Measurements from ENCODE around the gene TENT5C. TPM values are rescaled to one million over a fixed set of nuclear protein-coding genes. Genes with fewer than 3 reads are reported as not detected.

The TENT5C gene
- total RNA-seq, 1 donor from 2014 or later, result 1.4 TPM

DNA sequence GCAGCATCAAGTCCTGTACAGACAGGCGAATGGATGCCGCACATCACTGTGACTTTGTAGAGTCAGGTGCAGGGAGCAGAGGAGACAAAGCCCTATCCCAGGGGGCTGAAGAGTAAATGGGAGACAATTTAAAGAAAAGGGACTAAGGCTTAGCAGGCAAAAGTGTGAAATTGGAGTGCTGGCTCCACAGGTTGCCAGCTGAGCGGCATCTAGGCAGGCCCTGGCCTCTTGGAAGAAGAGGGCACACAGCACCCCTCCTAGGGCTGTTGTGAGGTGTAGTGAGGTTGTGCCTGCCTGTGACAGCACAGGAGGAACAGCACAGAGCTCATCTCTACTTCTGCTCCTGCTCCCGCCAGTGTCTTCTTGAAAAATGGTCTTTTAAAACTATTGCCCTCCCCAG is 47.3 kb downstream of the TENT5C start:
- Mint-ChIP-seq H3K27ac (ENCODE audit: unreplicated experiment) (no peak overlapping the region), H3K27me3 (ENCODE audit: low read depth) (no peaks in the 10 kb centered on the region), H3K36me3 (ENCODE audit: low read depth) (no peaks in the 10 kb centered on the region), H3K4me3 (no peak overlapping the region), H3K9me3 (no peaks in the 10 kb centered on the region), H3K4me1 (peaks cover 8% of the 10 kb centered on the region)
- no peak for TF ChIP-seq CTCF (conservative IDR thresholded peaks at IDR 0.05)
- DNase-seq (ENCODE audit: low read depth, low spot score), result no peak

DNA sequence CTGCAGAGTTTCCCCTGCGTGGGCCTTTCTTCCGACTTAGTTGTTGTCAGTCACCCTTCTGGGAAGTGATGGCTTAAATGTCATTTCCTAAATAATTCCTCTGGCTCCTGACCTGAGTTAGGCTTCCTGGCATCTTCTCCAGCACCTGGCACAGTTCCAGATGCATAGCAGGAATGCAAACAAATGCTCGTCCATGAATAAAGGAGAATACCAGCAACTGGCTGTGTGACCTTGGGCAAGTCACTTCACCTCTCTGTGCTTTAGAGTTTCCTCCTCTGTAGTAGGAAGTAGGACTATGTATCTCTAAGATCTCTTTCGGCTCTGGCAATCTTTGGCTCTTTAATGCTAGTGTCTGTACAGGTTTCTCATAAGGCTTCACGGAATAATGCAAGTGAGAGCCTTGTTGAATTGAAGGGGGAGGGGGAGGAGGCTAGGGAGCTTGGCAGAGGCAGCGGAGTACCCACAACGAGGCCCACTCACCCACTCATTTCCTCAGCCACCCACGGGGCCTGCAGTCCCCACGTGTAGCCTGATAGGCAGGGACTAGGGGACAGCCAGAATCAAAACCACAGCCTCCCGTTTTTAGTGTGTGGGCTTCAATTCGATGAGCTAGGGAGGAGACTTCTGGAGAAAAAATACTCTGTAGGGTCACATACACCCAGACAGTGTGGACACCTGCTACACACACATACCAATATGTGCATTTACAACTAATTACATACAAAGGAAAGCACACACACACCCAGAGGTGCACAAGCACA is 48.1 kb downstream of the TENT5C start:
- H3K4me1 Mint-ChIP-seq, result peaks cover 8% of the 10 kb centered on the region
- TF ChIP-seq CTCF (conservative IDR thresholded peaks at IDR 0.05), result no peak
- no peak for DNase-seq (ENCODE audit: low read depth, low spot score)
- H3K27ac Mint-ChIP-seq (ENCODE audit: unreplicated experiment), result no peak overlapping the region
- no peaks in the 10 kb centered on the region for H3K9me3 Mint-ChIP-seq
- H3K4me3 Mint-ChIP-seq, result no peak overlapping the region
- no peaks in the 10 kb centered on the region for H3K27me3 Mint-ChIP-seq (ENCODE audit: low read depth)
- no peaks in the 10 kb centered on the region for H3K36me3 Mint-ChIP-seq (ENCODE audit: low read depth)

GRCh38 chr1:117654493-117655219 is 48.8 kb downstream of the TENT5C start:
- H3K9me3 Mint-ChIP-seq, result no peaks in the 10 kb centered on the region
- no peak overlapping the region for H3K4me3 Mint-ChIP-seq
- no peak for DNase-seq (ENCODE audit: low read depth, low spot score)
- TF ChIP-seq CTCF (conservative IDR thresholded peaks at IDR 0.05), result no peak
- no peaks in the 10 kb centered on the region for H3K36me3 Mint-ChIP-seq (ENCODE audit: low read depth)
- no peaks in the 10 kb centered on the region for H3K27me3 Mint-ChIP-seq (ENCODE audit: low read depth)
- peaks cover 8% of the 10 kb centered on the region for H3K4me1 Mint-ChIP-seq
- no peak overlapping the region for H3K27ac Mint-ChIP-seq (ENCODE audit: unreplicated experiment)

DNA sequence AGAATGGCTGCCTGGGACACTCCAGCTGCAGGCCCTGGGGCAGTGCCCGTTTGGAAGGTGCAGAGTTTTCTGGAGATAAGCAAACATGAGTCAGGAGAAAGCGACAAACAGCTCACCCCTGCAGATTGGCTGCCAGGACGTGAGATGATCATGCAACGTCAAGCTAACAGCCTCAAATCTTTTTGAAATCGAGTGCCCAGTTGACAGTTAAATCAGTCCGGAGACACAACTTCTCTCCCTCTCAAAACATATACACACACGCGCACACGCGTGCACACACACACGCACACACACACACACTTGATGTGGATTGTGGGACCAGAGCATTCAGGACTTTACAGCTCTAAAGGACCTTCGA is 49.4 kb downstream of the TENT5C start:
- no peak for TF ChIP-seq CTCF (conservative IDR thresholded peaks at IDR 0.05)

GRCh38 chr1:117656202-117656641 is 50.4 kb downstream of the TENT5C start:
- TF ChIP-seq CTCF (conservative IDR thresholded peaks at IDR 0.05), result no peak
- Mint-ChIP-seq H3K4me1 (peaks cover 8% of the 10 kb centered on the region), H3K4me3 (no peak overlapping the region), H3K36me3 (ENCODE audit: low read depth) (no peaks in the 10 kb centered on the region), H3K9me3 (no peaks in the 10 kb centered on the region), H3K27ac (ENCODE audit: unreplicated experiment) (no peak overlapping the region), H3K27me3 (ENCODE audit: low read depth) (no peaks in the 10 kb centered on the region)
- no peak for DNase-seq (ENCODE audit: low read depth, low spot score)

More for the DNA sequence above, 49.4 kb downstream of the TENT5C start:
- no peaks in the 10 kb centered on the region for H3K9me3 Mint-ChIP-seq
- no peaks in the 10 kb centered on the region for H3K36me3 Mint-ChIP-seq (ENCODE audit: low read depth)
- peaks cover 8% of the 10 kb centered on the region for H3K4me1 Mint-ChIP-seq
- H3K4me3 Mint-ChIP-seq, result no peak overlapping the region
- H3K27me3 Mint-ChIP-seq (ENCODE audit: low read depth), result no peaks in the 10 kb centered on the region
- H3K27ac Mint-ChIP-seq (ENCODE audit: unreplicated experiment), result no peak overlapping the region
- DNase-seq (ENCODE audit: low read depth, low spot score), result no peak
